ENCODE measurements around the gene EPHX1.

EPHX1 gene

DNA sequence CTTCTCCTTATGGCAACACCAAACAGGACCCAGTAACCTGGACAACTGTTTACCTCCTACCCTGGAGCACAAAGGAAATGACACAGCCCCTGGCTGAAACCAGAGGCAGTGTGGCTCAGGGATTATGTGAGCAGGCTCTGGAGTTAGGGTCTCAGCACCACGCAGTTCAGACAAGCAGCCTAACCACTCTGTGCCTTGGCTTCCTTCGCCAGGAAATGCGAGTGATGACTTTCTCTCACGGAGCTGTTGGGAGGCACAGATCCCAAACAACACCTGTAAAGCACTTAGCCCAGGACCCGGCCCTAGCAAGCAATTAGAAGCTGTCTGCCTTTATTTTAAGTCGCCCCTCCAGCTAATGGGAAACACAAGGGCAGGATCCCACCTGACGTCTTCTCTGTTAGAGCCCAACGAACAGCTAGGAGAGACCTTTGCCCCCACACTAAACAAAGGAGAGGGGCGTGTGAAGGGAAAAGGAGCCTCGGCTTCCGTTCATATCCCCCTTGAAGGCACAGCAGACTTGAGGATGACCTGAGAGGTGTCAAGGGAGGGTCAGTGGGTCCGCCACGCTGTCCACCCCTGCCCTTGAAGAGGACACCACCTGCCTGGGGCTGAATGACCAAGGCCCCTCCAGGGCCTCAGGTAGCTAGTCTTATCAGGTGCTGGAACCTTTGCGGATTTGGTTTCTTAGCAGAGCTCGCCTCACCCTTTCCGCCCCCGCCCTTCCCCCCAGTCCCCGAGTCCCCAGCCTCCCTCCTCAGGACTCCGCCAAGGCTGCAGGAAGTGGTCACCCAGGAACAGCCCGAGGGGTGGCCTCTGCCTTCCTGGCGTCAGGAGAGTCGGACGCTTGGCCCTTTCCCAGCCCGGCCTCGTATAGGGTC, 71.4 kb downstream of the EPHX1 start:
- TF ChIP-seq, protein P1, sequence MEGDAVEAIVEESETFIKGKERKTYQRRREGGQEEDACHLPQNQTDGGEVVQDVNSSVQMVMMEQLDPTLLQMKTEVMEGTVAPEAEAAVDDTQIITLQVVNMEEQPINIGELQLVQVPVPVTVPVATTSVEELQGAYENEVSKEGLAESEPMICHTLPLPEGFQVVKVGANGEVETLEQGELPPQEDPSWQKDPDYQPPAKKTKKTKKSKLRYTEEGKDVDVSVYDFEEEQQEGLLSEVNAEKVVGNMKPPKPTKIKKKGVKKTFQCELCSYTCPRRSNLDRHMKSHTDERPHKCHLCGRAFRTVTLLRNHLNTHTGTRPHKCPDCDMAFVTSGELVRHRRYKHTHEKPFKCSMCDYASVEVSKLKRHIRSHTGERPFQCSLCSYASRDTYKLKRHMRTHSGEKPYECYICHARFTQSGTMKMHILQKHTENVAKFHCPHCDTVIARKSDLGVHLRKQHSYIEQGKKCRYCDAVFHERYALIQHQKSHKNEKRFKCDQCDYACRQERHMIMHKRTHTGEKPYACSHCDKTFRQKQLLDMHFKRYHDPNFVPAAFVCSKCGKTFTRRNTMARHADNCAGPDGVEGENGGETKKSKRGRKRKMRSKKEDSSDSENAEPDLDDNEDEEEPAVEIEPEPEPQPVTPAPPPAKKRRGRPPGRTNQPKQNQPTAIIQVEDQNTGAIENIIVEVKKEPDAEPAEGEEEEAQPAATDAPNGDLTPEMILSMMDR (conservative IDR thresholded peaks at IDR 0.05): no peak
- H3K27ac ChIP-seq: peak overlapping the region; percentile 77; the same call in 1 of the 2 replicates

- H3K27ac ChIP-seq: peak within 1 kb of the TSS; percentile 77
- TF ChIP-seq, protein P1 (conservative IDR thresholded peaks at IDR 0.05): peak; percentile 60
Measured at GRCh38 chr1:225881959-225882693, 72.2 kb downstream of the EPHX1 start, which contains the start of gene TMEM63A. TSS of gene TMEM63A (minus strand) at chr1:225882380. CDS start at chr1:225877580, 4,800 bp downstream.

GRCh38 chr1:225882694-225883615, 73.0 kb downstream of the EPHX1 start:
- H3K27ac ChIP-seq: peak overlapping the region; percentile 77
- TF ChIP-seq, protein P1 (conservative IDR thresholded peaks at IDR 0.05): no peak

DNA sequence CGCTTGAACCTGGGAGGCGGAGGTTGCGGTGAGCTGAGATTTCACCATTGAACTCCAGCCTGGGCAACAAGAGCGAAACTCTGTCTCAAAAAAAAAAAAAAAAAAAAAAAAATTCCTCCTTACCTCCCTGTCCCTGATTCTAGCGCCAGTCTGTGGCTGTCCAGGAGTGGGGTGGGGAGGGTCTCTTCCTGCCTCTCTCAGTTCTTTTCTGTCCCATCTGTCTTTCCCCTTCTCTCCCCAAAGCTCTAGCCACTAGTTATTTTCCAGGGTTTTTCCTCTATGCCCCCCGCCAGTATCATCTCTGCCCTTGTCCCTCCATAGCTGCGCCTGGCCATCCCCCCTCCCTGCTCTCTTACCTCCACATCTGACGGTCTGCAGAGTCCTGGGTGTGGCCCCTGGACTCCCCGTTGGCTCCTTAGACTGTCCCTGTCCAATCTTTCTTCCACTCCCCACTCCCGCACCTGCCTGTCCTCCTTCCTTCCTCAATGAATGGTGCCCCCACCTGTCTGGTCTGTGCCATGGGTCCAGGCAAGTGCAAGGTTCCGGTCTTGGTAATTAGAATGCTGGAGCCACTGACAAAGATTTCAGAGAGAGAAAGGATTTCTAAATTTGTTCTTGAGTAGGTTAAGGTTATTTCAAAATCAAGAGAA, 73.8 kb downstream of the EPHX1 start:
- TF ChIP-seq, protein P1 (conservative IDR thresholded peaks at IDR 0.05): no peak
- no peak overlapping the region for H3K27ac ChIP-seq

GRCh38 chr1:225885336-225885735, 75.4 kb downstream of the EPHX1 start:
- TF ChIP-seq, protein P1 (conservative IDR thresholded peaks at IDR 0.05): no peak
- H3K27ac ChIP-seq: no peak overlapping the region

DNA sequence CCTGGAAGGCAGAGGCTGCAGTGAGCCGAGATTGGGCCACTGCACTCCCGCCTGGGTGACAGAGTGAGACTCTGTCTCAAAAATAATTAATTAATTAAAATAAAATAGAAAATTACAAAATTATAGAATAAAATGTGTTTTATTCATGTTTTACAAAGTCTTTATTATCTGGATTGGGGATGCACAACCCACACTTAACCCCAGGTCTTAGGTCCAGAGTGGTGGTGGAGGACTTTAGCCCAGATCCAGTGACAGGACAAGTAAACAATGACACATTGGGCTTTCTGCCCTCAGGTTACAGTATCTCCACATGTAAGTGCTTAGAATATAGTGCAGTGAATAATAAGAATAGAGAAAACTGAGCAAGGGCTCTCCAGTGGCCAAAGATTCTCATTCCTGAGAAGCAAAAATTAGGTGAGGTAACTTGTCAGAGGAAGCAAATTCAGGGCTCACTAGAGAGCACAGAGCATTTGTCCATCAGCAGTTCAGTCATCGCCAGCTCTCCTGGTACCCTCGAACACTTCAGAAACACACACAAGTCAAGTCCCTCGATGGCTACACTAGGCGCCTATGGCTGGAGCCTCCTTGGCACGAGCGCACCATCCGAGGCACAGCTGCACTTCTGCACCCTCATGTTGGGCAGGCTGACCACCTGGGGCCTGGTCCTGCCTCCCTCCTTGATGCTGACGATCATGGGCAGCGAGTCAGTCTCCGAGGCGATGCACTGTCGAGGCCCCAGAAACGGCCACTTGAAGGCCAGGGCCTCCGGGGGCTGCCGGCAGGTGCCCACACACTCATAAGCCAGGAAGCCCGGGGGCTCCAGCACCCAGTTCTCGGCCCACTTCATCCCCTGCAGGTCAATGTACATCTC, 76.5 kb downstream of the EPHX1 start:
- H3K27ac ChIP-seq: no peak overlapping the region

More for the DNA sequence above, 76.5 kb downstream of the EPHX1 start:
- TF ChIP-seq, protein P1 (conservative IDR thresholded peaks at IDR 0.05): no peak

All from VCaP (cell line).